A549 (cell line): ENCODE data around the gene ITGA11. TPM values are rescaled to one million over a fixed set of nuclear protein-coding genes. Genes with fewer than 3 reads are reported as not detected.
A peak's percentile ranks its signal among the peaks of the same experiment; 100 is the strongest.

Source experiments
- ATAC-seq, 2 experiments: fragments of 200-7000 bp in 1 of 2; fragments of >200 bp in 1 of 2; cut with Nextera tagmentation in 1 of 2; cut with Tn5 transposase in 1 of 2; 3 replicates each; pipeline versions ENCODE4 v1.8.0 to v1.9.1; 2018 to 2020; ENCODE audit warnings: mild to moderate bottlenecking in 1 of 2, moderate library complexity in 1 of 2
- CTCF ChIA-PET: fragments of 300-600 bp; sonication (Branson Sonifier 250); formaldehyde crosslinking; extraction: SDS; loops from one replicate; lab custom pipeline; 2021; ENCODE audit warnings: antibody characterized with exemption, inconsistent platforms; lab: Yijun Ruan, JAX
- POLR2A ChIA-PET: fragments of 350-600 bp; formaldehyde crosslinking; extraction: SDS; loops from one replicate; lab custom pipeline; 2021; ENCODE audit warnings: antibody characterized with exemption, inconsistent platforms; lab: Yijun Ruan, JAX
- DNase-seq, 2 experiments: peaks; one replicate each; pipeline versions ENCODE4 v3.0.0 to v3.0.0-alpha.2; 2011 to 2016; ENCODE audit warnings: low read depth in 1 of 2, low spot score in 1 of 2
- FAIRE-seq: peaks from 2 replicates; lab custom pipeline; 2011; peaks lifted over from hg19 to GRCh38; lab: Jason Lieb, UNC
- H3K27ac ChIP-seq, 2 experiments: fragments of >200 bp; sonication (Bioruptor Twin); formaldehyde crosslinking; 3 replicates each; pipeline ENCODE4 v1.5.1; 2016 to 2017
- H3K4me1 ChIP-seq: fragments of >200 bp; sonication (Bioruptor Twin); formaldehyde crosslinking; 3 replicates; pipeline ENCODE4 v1.6.1; 2016
- H3K4me2 ChIP-seq: fragments of >200 bp; sonication (Bioruptor Twin); formaldehyde crosslinking; 3 replicates; pipeline ENCODE4 v1.6.1; 2016
- H3K4me3 ChIP-seq: fragments of >200 bp; sonication (Bioruptor Twin); formaldehyde crosslinking; 3 replicates; pipeline ENCODE4 v1.5.1; 2016
- H3K9me3 ChIP-seq: fragments of >200 bp; sonication (Bioruptor Twin); formaldehyde crosslinking; 3 replicates; pipeline ENCODE4 v1.6.1; 2016
- BHLHE40 ChIP-seq: IDR thresholded peaks from 2 replicates; pipeline ENCODE4 v1.6.1; 2012; ENCODE audit warnings: low read depth, low read length, inconsistent platforms
- EHF ChIP-seq: fragments of 250-450 bp; sonication (Bioruptor Pico); IDR thresholded peaks from 2 replicates; pipeline ENCODE4 v1.5.0; 2020; ENCODE audit warnings: mild to moderate bottlenecking
- EHMT2 ChIP-seq: fragments of 200-600 bp; sonication (generic); IDR thresholded peaks from 2 replicates; pipeline ENCODE4 v1.6.1; 2016; ENCODE audit warnings: antibody characterized with exemption, low read depth, mild to moderate bottlenecking, moderate library complexity
- EP300 ChIP-seq, 2 experiments: fragments of >200 bp; sonication (Bioruptor Twin); formaldehyde crosslinking; IDR thresholded peaks; 2 replicates in 1 of 2; 3 replicates in 1 of 2; pipeline ENCODE4 v1.6.1; 2016 to 2017
- HOXA7 ChIP-seq: fragments of 250-450 bp; sonication (Bioruptor Pico); IDR thresholded peaks from 2 replicates; pipeline ENCODE4 v1.5.0; 2020; ENCODE audit warnings: mild to moderate bottlenecking, moderate library complexity
- JUN ChIP-seq, 2 experiments: fragments of >200 bp; sonication (Bioruptor Twin); formaldehyde crosslinking; IDR thresholded peaks; 2 replicates in 1 of 2; 3 replicates in 1 of 2; pipeline ENCODE4 v1.6.1; 2016 to 2017
- KDM1A ChIP-seq: fragments of 200-600 bp; sonication (generic); IDR thresholded peaks from 2 replicates; pipeline ENCODE4 v1.6.1; 2016; ENCODE audit warnings: low read depth, mild to moderate bottlenecking
- KDM5A ChIP-seq: fragments of 200-600 bp; sonication (generic); IDR thresholded peaks from 2 replicates; pipeline ENCODE4 v1.6.1; 2016; ENCODE audit warnings: antibody characterized with exemption, mild to moderate bottlenecking
- MAFK ChIP-seq: fragments of 450-650 bp; IDR thresholded peaks from 2 replicates; pipeline ENCODE4 v1.6.1; 2014; ENCODE audit not compliant: partially characterized antibody
- MYC ChIP-seq: IDR thresholded peaks from 2 replicates; pipeline ENCODE4 v1.6.1; 2012; ENCODE audit warnings: mild to moderate bottlenecking, inconsistent platforms, low read length, improper control_type of control experiment, borderline replicate concordance
- NR3C1 ChIP-seq: fragments of >200 bp; sonication (Bioruptor Twin); formaldehyde crosslinking; IDR thresholded peaks from 3 replicates; pipeline ENCODE4 v1.6.1; 2017
- PHF8 ChIP-seq: fragments of 200-600 bp; sonication (generic); IDR thresholded peaks from 2 replicates; pipeline ENCODE4 v1.6.1; 2016; ENCODE audit warnings: low read depth, mild to moderate bottlenecking, antibody characterized with exemption, moderate library complexity, borderline replicate concordance
- POLR2AphosphoS2 ChIP-seq: conservative IDR thresholded peaks from 2 replicates; pipeline ENCODE4 v1.6.1; 2012; ENCODE audit warnings: low read length, improper control_type of control experiment, inconsistent platforms
- RAD21 ChIP-seq, 2 experiments: fragments of >200 bp in 1 of 2; sonication (Bioruptor Twin) in 1 of 2; formaldehyde crosslinking in 1 of 2; IDR thresholded peaks in 1 of 2; conservative IDR thresholded peaks in 1 of 2; 2 replicates in 1 of 2; 3 replicates in 1 of 2; pipeline ENCODE4 v1.6.1; 2012 to 2018; ENCODE audit warnings: inconsistent platforms in 1 of 2
- RARB ChIP-seq: fragments of 250-450 bp; sonication (Bioruptor Pico); IDR thresholded peaks from 2 replicates; pipeline ENCODE4 v1.8.0; 2021; ENCODE audit warnings: mild to moderate bottlenecking, moderate library complexity
- SMC3 ChIP-seq: fragments of >200 bp; sonication (Bioruptor Twin); formaldehyde crosslinking; IDR thresholded peaks from 3 replicates; pipeline ENCODE4 v1.6.1; 2018; ENCODE audit warnings: inconsistent platforms
- TFCP2L1 ChIP-seq: fragments of 250-450 bp; sonication (Bioruptor Pico); IDR thresholded peaks from 2 replicates; pipeline ENCODE4 v1.5.0; 2021; ENCODE audit warnings: mild to moderate bottlenecking
- ZFP36 ChIP-seq: fragments of 450-650 bp; IDR thresholded peaks from 2 replicates; pipeline ENCODE4 v1.6.1; 2014; ENCODE audit warnings: borderline replicate concordance; ENCODE audit not compliant: partially characterized antibody
- ZNF302 ChIP-seq: fragments of 250-450 bp; sonication (Bioruptor Pico); IDR thresholded peaks from 2 replicates; pipeline ENCODE4 v1.9.0; 2021; ENCODE audit warnings: inconsistent platforms, mild to moderate bottlenecking, moderate library complexity
- WGBS: methylation state at CpG from one replicate; pipeline ENCODE4 v1.1.6; 2017; ENCODE audit errors: missing lambda C conversion rate; 5-methylcytosine and 5-hydroxymethylcytosine counted together
- polyA plus RNA-seq, 4 experiments: library from polyadenylated mRNA; depleted of rRNA in 3 of 4; stranded (reverse); fragments of >200 nt; fragmentation: RNase III in 1 of 4; extraction: RNeasy Plus Mini Kit Qiagen cat#74134 plus additional on column Dnase treatment in 1 of 4; gene quantifications; 2 replicates in 3 of 4; 3 replicates in 1 of 4; pipeline ENCODE4 v1.2.3, GENCODE V29; 2011 to 2017
- TF ChIP-seq, protein P1 (sequence below): IDR thresholded peaks from 2 replicates; pipeline ENCODE4 v1.6.1; 2012
- TF ChIP-seq, protein P2 (sequence below): fragments of 450-650 bp; IDR thresholded peaks from 2 replicates; pipeline ENCODE4 v1.6.1; 2014; ENCODE audit warnings: antibody characterized with exemption
- TF ChIP-seq, protein P3 (sequence below): IDR thresholded peaks from 2 replicates; pipeline ENCODE4 v1.6.1; 2012; ENCODE audit warnings: low read depth, borderline replicate concordance
- TF ChIP-seq, protein P4 (sequence below): fragments of >200 bp; sonication (Bioruptor Twin); formaldehyde crosslinking; IDR thresholded peaks from 2 replicates; pipeline ENCODE4 v1.6.1; 2016

Gene ITGA11
- polyA plus RNA-seq, 2 of the 4 experiments (the other 2 are of a cell fraction), result 8.3 to 17.2 TPM

DNA sequence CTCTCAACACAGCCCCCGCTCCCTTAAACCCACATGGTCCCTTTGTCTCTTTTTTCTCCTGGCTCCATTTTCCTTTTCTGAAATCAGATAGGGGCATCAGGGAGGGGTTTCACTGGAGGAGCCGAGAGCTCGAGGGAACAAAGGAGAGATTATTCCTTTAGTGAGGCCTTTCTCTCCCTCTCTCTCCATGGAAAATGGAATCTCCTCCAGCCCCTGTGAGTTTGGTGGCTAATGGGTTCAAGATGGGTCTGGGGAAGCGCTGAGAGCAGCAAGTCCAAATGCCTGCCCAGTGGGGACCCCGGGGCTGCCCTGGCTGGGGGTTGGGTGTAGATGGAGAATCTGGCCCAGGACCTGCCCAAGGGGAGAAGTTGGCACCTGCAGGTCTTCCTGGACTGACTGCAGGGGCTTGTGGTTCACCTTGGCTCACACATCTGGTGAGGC lies 56.8 kb downstream of the ITGA11 start:
- POLR2A ChIA-PET, result no interaction called here
- CTCF ChIA-PET, result interaction anchor here (1.2 to 3.6 kb wide), 4 partner anchors 9 to 501 kb away, joined by 3 to 15 read pairs (median 6); no protein-coding TSS in a partner anchor
- no peak for TF ChIP-seq NR3C1
- no peak for TF ChIP-seq MAFK
- no peak for TF ChIP-seq EP300 (IDR thresholded peaks at IDR 0.05)
- TF ChIP-seq, protein P1, sequence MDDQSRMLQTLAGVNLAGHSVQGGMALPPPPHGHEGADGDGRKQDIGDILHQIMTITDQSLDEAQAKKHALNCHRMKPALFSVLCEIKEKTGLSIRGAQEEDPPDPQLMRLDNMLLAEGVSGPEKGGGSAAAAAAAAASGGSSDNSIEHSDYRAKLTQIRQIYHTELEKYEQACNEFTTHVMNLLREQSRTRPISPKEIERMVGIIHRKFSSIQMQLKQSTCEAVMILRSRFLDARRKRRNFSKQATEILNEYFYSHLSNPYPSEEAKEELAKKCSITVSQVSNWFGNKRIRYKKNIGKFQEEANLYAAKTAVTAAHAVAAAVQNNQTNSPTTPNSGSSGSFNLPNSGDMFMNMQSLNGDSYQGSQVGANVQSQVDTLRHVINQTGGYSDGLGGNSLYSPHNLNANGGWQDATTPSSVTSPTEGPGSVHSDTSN, result no peak
- TF ChIP-seq KDM5A, result no peak
- no peak for TF ChIP-seq PHF8
- TF ChIP-seq MYC, result no peak
- TF ChIP-seq ZFP36, result no peak
- TF ChIP-seq, protein P2, sequence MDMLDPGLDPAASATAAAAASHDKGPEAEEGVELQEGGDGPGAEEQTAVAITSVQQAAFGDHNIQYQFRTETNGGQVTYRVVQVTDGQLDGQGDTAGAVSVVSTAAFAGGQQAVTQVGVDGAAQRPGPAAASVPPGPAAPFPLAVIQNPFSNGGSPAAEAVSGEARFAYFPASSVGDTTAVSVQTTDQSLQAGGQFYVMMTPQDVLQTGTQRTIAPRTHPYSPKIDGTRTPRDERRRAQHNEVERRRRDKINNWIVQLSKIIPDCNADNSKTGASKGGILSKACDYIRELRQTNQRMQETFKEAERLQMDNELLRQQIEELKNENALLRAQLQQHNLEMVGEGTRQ, result no peak
- TF ChIP-seq, protein P3, sequence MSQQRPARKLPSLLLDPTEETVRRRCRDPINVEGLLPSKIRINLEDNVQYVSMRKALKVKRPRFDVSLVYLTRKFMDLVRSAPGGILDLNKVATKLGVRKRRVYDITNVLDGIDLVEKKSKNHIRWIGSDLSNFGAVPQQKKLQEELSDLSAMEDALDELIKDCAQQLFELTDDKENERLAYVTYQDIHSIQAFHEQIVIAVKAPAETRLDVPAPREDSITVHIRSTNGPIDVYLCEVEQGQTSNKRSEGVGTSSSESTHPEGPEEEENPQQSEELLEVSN, result no peak
- H3K4me1 ChIP-seq, result no peaks in the 10 kb centered on the region
- H3K9me3 ChIP-seq, result no peaks in the 10 kb centered on the region
- FAIRE-seq, result no peak
- no peak for ATAC-seq
- no peak overlapping the region for H3K4me3 ChIP-seq
- peak overlapping the region in 1 of 2 experiments; percentile 32; a peak in 1 of 6 replicates for H3K27ac ChIP-seq
- 78% methylated on average over 5 of the region's 5 CpGs for WGBS
- no peak for DNase-seq
- no peak overlapping the region for H3K4me2 ChIP-seq

DNA sequence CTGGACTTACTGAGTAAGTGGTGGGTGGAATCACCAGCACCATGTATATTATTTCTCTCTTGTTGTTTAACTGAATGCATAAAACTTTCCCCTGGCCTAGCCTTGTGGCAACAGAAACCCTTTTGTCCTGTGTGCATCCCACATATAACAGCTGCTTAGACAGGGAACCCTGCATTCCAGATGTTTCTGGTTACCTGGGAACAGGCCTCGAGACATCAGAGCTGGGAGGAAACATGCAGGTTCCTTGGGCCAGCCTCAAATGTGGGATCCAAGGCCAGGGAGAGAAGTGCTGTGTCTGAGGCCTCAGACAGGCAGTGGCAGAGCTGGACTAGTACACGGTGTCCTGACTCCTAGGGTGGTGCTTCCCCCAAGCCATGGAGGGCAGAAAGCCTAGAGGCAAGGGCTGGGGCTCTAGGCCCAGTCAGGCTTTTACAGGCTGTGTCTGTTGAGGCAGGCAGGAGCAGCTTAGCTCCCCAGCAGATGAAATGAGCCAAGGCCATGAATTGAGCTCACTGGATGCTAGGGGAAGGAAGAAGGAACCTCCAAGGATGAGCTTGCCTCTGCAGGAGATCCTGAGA lies 57.7 kb downstream of the ITGA11 start:
- POLR2A ChIA-PET, result no interaction called here
- no peak overlapping the region for H3K4me2 ChIP-seq
- DNase-seq (no peak), FAIRE-seq (no peak), ATAC-seq (0 out of 6 replicates have a peak, but pooled peaks of 1 of the 2 experiments have one; percentile 30)
- no peaks in the 10 kb centered on the region for H3K4me1 ChIP-seq
- no peaks in the 10 kb centered on the region for H3K9me3 ChIP-seq
- CTCF ChIA-PET, result interaction anchor here (0.6 to 3.6 kb wide), 9 partner anchors 9 to 502 kb away, joined by 3 to 15 read pairs (median 3); no protein-coding TSS in a partner anchor
- H3K27ac ChIP-seq, result peak overlapping the region in 1 of 2 experiments; percentile 20; a peak in 1 of 6 replicates
- WGBS, result 40% methylated on average over 2 of the region's 2 CpGs
- no peak overlapping the region for H3K4me3 ChIP-seq
- TF ChIP-seq EHF (CRISPR knock-in tag) (no peak), MAFK (no peak), SMC3 (no peak)
- TF ChIP-seq, all 56 proteins: peak for 0

DNA sequence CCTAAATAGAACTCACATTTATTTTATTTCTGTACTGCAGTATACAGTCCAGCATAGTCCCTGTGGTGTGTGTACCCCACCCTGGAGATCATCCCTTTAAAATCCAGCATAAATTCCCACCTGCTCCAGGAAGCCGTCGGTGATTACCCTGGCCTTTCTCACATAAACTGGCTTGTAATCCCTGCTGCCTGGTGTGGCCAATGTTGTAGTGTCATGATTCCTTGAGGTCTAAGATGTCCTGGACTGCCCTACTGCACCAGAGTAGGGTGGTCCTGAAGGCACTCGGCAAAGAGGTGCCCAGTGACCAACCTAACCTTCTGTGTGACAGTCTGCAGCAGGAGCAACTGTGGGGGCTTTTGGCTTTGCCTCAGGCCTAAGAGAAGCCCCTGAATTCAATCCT lies 58.9 kb downstream of the ITGA11 start:
- Histone ChIP-seq H3K4me2 (no peak overlapping the region), H3K4me3 (no peak overlapping the region), H3K9me3 (no peaks in the 10 kb centered on the region), H3K27ac (no peak overlapping the region), H3K4me1 (no peaks in the 10 kb centered on the region)
- WGBS, result 52% methylated on average over 3 of the region's 3 CpGs
- POLR2A ChIA-PET, result no interaction called here
- DNase-seq (no peak), FAIRE-seq (no peak), ATAC-seq (no peak)
- no peak for TF ChIP-seq EHMT2
- no peak for TF ChIP-seq ZFP36
- TF ChIP-seq HOXA7 (CRISPR knock-in tag), result no peak
- CTCF ChIA-PET, result interaction anchor here (0.7 to 6.7 kb wide), 11 partner anchors 8 to 120 kb away, joined by 3 to 37 read pairs (median 4); no protein-coding TSS in a partner anchor

DNA sequence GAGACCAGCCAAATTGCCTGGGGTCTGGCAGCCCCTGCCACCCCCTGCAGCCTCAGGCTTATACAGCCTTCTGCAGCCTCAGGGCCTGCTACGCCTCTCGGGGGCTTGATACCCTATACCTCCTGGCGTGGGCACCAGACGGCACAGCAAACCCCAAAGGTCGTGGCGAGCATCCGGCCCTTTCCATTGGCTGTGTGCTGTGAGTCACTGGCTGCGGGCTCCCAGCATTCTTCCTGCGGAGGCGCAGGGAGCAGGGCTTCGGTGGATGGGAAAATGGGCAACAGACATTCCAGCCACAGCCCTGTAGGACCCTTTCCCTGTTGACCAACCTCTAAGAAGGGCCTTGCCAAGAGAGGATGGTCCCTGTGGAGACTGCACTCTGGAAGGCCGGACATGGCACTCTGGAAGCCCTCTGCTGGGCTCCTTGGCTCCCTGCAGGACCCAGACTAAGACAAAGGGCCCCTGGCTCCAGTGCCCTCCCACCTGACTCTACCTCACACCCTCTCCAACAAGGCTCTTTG lies 59.6 kb downstream of the ITGA11 start:
- Histone ChIP-seq H3K27ac (peak overlapping the region in 1 of 2 experiments; percentile 7; a peak in 2 of 6 replicates), H3K4me2 (no peak overlapping the region), H3K9me3 (no peaks in the 10 kb centered on the region), H3K4me3 (no peak overlapping the region), H3K4me1 (no peaks in the 10 kb centered on the region)
- no peak for FAIRE-seq
- ChIA-PET POLR2A (no interaction called here), CTCF (interaction anchor here (0.7 to 6.7 kb wide), 7 partner anchors 9 to 77 kb away, joined by 3 to 37 read pairs (median 7); no protein-coding TSS in a partner anchor)
- 84% methylated on average over 12 of the region's 12 CpGs for WGBS
- peak; percentile 86 to 96 for ATAC-seq
- DNase-seq, result peak; percentile 46 to 66
- TF ChIP-seq RAD21 (conservative IDR thresholded peaks at IDR 0.05 in 1 of 2, IDR thresholded peaks at IDR 0.05 in 1 of 2) (peak; percentile 36 to 42; a peak in 3 of 5 replicates), POLR2AphosphoS2 (no peak), TFCP2L1 (CRISPR knock-in tag) (no peak), JUN (IDR thresholded peaks at IDR 0.05) (no peak), HOXA7 (CRISPR knock-in tag) (no peak), ZNF302 (CRISPR knock-in tag) (no peak), RARB (CRISPR knock-in tag) (no peak), KDM1A (no peak), BHLHE40 (no peak)
- TF ChIP-seq, protein P3, result no peak
- TF ChIP-seq, protein P4, sequence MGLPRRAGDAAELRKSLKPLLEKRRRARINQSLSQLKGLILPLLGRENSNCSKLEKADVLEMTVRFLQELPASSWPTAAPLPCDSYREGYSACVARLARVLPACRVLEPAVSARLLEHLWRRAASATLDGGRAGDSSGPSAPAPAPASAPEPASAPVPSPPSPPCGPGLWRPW, result no peak
